ENCODE measurements around the gene RAB11FIP3.
"Not testable (repeated sequence)": the region's sequence is repeated elsewhere in the genome, so short reads cannot be mapped to it uniquely, and the experiment has no call there.

The RAB11FIP3 gene

DNA sequence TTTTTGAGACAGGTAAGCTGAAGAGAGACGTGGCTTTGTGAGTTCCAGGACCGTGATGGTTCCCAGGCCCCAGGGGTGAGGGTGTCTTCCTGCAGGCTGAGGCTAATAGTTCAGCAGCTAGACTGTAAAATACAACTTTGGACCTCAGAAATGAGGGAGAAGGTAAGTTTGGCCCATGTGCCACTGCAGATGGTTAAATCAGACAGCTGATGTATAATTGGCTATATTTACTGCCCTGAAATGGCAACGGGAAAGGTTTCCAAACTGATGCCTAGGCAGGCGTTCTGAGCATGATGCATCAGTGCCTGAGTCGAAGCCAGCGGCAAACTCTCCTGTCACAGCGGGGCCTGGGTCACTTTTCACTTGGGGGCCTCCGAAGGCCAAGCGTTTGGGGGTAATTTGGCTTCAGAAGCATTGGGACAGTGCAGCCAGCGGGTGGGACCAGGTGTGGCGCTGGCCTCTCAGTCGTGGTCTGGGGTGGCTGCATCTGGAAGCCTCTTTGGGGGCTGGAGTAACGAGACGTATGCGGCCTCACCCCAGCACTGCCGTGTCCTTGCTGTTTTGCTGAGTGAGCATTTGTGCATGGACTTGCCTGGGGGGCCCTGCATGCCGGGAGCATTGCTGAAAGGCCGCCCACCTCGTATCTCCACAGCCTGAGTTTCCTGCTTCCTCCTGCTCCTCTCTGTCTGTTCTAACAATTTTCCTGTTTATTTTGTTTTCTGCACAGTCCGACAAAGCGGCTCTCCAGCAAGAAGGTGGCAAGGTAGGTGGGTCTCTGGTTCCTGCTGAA lies 70.8 kb downstream of the RAB11FIP3 start:
- no peak for DNase-seq

DNA sequence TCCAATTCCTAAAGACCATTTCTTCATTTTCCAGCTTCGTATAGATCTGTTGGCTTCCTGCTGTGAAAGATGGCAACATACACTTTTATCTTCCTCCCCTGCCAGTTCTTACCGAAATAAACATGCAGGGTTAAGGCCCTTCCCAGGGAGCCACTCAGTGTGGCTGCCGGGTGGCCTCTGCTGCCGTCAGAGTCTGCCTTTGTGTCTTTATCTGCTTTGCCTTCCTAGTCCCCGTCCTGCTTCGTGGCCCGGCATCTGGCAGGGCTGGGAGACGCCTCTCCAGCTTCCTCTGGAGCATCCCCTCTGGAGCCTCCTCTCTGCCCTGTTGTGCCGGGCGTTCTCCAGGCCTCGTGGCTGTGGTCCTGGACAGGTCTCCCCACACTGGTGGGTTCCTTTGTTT lies 71.8 kb downstream of the RAB11FIP3 start:
- no peak for DNase-seq

DNA sequence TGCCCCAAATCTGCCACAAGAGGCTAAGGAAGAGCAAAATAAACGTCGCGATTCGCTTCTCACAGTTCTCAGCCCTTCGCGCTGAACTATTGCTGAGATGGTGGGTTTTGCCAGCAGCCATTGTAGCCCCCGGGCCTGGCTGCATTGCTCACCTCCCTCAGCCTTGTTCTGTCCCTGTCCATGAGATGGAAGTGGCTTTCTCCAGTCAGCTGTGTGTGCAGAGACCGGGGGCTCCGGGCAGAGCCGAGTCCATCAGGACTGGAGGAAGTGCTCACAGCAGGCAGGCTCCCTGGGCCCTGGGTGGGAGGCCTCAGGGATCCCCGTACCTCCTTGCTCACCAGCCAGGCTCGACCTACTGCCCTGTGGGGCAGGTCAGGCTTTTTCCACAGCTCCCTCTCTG lies 74.5 kb downstream of the RAB11FIP3 start:
- DNase-seq, result no peak

DNA sequence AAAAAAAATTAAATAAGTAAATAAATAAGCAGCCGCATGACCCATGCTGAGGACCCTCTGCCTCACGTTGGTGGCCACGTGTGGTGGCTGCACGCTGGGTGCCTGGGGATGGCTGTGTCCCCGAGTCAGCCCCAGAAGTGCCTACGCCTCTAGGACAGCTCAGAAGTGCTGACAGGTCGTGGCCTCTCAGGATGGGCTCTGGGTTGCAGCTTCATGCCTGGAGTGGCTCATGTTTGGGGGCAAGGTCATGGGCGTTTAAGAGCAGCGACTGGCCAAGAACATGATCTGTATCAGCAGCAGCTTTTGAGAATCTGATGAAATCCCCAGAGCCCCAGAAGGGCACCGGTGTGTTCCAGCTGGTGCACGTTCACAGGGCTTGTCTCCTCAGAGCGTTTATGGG lies 75.3 kb downstream of the RAB11FIP3 start:
- DNase-seq, result no peak

DNA sequence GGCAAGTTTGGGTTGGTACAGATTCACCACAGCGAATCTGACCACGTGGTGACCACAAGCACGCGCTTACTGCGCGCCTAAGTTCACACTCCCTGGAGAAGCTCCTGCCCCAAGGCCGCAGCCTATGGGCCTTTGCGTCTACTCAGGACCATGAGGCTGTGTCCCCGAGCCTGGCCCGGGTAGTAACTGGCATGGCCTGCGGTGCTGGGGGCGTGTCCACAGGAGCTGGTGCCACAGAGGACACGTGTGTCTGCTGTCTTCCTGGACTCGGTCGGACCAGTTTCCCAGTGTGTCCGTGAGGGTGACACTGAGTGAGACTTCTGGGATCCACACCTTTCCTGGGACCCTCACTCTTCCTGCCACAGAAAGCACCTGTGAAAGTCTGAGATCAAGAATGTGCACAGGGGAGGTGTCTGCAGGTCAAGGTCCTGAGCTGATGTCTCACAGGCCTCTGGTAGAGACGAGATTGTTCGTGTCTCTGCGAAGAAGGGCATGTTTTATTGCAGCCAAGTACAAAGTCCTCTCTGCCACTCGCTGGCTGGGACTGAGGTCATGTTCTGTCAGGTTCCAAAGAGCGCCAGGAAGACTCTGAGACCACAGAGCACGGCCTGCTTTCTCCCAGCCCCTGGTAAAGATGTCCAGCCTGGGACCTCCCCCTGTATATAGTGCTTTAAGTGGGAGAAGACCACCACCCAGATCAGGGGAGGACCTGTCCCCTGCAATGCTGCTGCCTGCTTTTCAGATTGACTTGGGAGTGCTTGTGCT lies 76.9 kb downstream of the RAB11FIP3 start:
- no peak for DNase-seq

DNA sequence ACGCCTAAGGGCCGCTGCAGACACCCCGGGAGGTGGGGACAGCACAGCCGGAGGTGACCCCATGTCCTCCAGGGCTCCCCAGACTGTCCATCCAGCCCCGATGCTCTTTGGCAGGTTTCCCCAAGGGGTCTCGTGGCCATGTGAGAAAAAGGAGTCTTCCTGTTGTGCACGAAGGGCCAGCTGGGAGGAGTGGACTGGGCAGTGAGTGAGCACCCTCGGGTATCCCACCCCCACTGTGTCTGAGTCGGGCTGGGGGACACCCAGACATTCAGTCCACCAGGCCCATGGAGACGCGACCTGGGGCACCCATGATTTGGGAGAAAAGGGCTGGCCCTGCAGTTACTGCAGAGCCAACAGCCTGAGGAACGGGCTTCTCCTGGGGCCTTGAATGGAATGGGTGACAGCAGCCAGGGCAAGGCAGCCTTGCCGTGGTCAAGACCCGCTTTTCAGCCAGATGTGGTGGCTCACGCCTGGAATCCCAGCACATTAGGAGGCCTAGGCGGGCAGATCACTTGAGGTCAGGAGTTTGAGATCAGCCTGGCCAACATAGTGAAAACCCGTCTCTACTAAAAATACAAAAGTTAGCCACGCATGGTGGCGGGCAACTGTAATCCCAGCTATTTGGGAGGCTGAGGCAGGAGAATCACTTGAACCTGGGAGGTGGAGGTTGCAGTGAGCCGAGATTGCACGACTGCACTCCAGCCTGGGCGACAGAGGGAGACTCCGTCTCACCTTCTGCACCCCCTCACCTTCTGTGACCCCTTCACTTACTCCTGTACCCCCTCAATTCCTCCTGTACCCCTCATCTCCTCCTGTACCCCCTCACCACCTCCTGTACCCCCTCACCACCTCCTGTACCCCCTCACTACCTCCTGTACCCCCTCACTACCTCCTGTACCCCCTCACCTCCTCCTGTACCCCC lies 78.0 kb downstream of the RAB11FIP3 start:
- no peak for DNase-seq

DNA sequence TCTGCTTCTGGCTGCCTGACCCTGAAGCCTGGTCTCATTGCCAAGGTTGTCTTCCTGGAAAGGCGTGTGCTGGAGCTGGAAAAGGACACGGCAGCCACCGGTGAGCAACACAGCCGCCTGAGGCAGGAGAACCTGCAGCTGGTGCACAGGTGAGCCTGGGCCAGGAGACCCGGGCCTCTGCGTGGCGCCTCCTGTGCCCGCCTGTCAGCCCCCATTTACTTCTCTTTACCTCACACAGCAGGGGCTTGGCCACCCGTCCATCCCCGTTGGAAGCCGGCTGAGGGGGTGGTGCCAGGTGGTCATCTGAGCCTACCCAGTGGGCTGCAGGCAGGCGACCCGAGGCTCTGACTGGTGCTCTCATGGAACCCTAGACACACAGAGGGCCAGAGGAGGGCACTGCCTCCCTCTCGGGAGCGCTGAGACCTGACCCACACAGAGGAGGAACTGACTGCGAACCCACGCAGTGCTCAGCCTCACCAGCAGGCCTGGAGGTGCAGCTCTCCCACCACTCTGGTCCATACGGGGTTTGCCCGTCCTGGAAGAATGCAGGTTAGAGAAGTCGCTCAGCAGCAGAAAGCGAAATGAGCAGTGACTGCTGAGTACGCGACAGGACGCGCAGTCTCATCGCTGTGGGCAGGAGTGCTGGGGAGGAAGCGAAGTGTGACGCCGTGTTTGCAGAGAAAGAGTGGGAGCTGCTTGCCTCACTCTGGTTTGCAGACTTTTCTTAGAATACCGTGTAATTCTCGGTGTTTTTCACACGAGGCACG lies 80.2 kb downstream of the RAB11FIP3 start:
- DNase-seq, result no peak

DNA sequence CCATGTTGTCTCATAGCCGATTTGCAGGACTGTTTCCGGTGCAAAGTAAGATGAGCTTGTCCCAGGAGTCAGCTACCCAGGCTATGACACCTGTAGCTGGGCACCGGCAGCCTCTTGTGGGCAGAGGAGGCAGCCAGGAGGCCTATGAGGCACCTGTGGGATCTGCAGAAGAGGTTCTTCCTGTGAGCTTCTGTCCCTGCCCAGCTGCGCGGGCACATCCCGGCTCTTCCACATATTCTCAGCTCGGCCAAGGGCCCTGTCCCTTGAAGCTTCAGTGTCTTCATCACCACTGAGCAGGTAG lies 80.7 kb downstream of the RAB11FIP3 start:
- DNase-seq, result no peak

DNA sequence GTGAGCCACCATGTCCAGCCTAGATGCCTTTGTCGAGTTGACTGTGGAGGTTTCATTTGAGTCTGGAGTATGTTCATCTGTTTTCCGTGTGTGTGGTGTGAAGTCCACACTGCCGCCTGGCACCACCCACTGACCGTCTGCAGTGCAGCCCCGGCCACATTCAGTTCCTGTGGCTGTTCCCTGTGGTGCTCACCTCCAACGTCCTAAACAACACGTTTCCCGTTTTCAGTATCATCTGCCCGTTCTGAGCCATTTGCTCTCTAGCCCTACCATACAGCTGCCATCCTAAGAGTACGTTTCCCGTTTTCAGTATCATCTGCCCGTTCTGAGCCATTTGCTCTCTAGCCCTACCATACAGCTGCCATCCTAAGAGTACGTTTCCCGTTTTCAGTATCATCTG lies 82.1 kb downstream of the RAB11FIP3 start:
- DNase-seq, result not testable (repeated sequence)

DNA sequence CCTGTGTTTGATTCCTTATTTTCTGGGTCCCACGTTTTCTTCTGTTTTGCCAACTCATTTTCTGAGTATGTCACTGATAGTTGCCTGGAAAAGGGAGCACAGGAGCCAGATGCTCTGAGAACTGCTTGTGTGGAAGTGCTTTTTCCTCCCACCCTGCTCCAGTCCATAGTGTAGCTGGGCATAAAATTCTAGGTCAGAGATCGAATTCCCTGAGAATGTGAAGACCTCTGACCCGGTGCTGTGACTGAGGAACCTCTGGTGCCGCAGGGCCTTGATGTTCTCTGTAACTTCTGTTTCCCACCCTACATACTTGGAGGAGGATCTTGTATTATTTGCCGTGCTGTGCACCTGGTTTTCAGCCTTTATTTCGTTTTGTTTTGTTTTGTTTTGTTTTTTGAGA lies 82.5 kb downstream of the RAB11FIP3 start:
- DNase-seq, result no peak

DNA sequence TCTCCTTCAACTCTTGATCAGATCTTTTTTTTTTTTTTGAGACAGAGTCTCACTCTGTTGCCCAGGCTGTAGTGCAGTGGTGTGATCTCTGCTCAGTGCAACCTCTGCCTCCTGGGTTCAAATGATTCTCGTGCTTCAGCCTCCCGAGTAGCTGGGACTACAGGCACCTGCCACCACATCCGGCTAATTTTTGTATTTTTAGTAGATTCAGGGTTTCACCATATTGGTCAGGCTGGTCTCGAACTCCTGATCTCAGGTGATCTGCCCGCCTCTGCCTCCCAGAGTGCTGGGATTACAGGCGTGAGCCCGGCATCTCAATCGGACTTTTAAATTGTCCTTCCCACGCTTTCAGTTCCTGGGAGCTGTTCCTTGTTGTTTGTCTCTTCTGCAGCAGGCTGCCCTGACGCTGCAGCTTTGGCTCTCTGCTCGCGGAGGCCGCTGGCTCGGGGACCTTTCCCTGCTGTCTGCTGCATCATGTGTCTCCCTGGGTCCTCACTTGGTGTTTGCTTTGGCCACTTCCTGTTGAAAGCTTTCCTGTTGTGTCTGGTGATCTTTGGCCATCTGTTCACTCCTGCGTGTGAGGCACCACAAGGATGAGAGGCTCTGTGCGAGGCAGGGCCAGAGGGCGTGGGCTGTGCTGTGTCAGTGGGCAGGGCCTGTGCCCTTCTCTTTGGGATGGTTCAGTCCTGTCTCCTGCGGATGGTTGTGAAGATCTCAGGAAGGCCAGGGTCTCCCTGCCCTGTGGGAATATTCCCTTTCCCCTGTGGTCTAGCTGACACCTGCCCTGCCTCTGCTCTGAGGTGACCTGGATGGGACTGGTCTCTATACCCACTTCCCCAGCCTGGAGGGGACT lies 83.7 kb downstream of the RAB11FIP3 start:
- no peak for DNase-seq

DNA sequence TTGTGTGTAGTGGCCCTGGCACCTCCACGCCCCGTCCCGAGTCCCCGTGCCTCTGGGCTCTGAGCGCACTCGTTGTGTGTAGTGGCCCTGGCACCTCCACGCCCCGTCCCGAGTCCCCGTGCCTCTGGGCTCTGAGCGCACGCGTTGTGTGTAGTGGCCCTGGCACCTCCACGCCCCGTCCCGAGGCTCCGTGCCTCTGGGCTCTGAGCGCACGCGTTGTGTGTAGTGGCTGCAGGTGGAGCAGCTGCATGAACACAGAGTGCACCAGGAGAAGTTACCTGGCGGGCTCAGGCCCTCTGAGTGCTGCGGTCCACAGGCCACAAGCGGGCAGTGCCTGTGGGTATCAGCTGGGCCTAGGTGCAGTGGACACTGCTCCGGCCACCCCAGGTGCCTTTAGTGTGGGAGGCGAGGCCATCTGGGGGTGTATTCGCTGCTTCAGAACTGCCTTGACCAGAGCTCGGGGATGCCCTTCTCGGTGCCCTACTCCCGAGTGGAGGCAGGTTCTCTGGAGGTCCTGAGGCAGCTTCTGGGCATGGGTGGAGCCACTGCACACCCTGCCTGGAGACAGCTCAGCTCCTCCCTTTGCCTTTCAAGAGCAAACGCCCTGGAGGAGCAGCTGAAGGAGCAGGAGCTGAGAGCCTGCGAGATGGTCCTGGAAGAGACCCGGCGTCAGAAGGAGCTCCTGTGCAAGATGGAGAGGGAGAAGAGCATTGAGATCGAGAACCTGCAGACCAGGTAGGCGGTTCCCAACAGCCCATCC lies 84.8 kb downstream of the RAB11FIP3 start:
- no peak for DNase-seq

DNA sequence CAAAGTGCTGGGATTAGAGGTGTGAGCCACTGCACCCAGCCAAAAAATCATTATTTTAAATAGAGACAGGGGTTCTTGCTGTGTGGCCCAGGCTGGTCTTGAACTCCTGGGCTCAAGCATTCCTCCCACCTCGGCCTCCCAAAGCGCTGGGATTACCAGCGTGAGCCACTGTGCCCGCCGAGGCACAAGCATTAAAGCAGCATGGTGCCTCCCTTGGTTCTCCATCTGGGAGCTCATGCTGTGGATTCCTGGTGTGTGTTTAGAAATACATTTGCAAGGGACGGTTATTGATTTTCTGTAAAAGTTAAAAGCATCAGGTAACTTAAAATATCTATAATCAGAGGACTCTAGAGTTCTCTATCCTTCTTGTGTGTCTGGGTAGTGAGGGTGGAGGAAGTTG lies 87.4 kb downstream of the RAB11FIP3 start:
- no peak for DNase-seq

DNA sequence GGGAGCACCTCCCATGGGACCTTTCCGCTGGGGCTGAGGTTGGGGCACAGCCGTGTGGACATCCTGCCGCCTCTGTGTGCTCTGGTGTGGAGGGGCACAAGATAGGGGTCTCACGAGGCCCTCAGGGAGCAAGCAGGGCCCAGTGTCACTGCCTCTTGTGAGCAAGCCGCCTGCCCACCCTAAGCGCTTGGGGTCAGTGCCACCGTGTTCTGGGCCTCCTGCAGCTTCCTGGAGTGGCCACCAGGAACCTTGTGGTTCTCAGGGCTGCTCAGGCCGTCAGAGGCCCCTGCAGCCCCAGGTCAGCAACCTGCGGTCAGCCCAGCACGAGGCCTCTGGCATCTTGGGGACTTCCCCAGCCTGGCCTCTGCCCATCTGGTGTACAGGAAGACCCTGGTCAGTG lies 88.5 kb downstream of the RAB11FIP3 start:
- DNase-seq, result no peak

DNA sequence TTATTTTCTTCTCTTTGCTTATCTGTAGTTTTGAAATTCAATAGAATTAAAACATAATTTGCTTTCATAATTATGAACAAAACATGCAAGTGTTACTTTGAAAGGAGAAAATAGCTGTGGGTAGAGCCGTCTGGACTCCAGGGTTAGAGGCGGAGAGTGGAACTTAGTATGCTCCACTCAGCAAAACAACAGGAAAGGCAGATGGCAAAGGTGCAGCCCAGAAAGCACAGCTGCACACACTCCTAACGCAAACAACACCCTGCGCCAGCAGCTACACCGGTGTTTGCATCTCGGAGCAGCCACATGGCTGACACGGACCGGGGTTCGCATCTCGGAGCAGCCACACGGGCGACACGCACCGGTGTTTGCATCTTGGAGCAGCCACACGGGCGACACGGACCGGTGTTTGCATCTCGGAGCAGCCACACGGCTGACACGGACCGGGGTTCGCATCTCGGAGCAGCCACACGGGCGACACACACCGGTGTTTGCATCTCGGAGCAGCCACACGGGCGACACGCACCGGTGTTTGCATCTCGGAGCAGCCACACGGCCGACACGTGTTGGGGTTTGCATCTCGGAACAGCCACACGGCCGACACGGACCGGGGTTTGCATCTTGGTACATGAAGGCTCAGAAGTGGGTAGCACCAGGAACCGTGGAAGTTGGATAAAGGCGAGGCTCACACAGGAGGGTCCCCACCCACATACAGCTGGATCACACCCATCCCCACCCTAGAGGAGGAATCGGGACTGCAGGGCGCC lies 89.9 kb downstream of the RAB11FIP3 start:
- no peak for DNase-seq

DNA sequence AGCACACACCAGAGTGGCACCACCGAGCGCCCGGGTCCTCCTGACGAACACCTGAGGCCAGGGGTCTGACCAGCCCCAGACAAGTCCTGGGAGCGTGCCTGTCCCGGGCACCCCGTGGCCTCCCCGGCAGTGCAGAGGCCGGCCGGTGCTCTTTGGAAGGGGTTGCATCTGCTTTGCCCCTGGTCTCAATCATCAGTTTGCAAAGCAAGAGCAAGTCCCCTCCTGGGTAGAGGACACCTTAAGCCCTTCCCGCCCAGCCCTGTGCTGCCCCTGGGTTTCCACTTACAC lies 90.4 kb downstream of the RAB11FIP3 start:
- no peak for DNase-seq

DNA sequence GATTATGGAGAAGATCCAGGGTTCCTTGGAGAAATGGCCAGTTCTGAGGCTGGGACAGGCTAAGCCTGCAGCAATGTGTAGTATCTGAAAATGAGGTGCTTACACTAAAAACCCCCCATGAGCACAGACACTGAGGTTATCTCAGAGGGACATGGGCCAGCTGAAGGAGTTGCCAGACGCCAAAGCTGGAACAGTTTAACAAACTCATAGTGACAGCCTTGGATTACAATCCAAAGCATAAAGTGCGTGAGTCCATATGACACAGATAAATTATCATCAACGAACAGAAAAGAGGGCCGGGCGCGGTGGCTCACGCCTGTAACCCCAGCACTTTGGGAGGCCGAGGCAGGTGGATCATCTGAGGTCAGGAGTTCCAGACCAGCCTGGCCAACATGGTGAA lies 90.9 kb downstream of the RAB11FIP3 start:
- DNase-seq, result no peak

DNA sequence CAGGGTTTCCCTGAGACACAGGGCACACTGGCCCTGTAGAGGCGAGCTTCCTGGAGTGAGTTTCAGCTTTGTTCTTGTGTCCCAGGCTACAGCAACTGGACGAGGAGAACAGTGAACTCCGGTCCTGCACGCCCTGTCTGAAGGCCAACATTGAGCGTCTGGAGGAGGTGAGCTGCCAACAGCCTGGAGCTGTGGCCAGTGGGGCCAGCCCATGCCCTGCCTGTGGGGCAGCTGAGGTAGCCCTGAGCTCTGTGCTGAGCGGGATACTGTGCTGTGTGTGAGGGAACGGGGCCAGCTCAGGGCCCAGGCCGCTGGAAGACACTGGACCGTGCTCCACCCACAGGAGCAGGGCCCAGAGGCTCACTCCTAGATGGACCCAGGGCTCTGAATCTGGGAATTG lies 93.4 kb downstream of the RAB11FIP3 start:
- DNase-seq, result no peak

DNA sequence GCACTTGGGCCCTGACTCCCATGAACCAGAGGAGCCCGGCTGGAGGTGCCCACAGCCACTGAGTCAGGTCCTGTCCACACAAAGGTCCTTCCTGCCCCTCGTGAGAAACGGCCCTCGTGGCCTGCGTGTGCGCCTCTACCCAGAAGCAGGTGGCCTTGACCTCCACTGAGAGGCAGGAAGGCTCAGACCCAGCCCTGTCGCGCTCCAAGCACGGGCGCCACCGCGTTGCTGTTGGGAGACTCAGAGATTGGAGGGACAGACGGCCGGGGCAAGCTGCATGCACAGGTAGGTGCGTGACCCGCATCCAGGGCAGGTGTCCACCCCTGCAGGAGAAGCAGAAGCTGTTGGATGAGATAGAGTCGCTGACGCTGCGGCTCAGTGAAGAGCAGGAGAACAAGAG lies 94.0 kb downstream of the RAB11FIP3 start:
- no peak for DNase-seq
